ENCODE results near the gene ANKH.
"Not testable (repeated sequence)": the region's sequence is repeated elsewhere in the genome, so short reads cannot be mapped to it uniquely, and the experiment has no call there.

ANKH gene

GRCh38 chr5:14871214-14872069 is at the start of gene ANKH:
Gene ANKH (minus strand): TSS chr5:14871778. CDS start chr5:14871447, 331 bp downstream.
- peaks cover 45% of the 10 kb centered on the region for H3K27me3 ChIP-seq (ENCODE audit: control insufficient read depth, insufficient read depth, low read length)
- H3K9ac ChIP-seq (ENCODE audit: low read depth, low read length): no peak within 1 kb of the TSS

GRCh38 chr5:14920121-14920520 is 48.5 kb upstream of the ANKH start:
- Histone ChIP-seq H3K9me3 (ENCODE audit: control insufficient read depth, insufficient read depth, low read length) (no peaks in the 10 kb centered on the region), H3K27me3 (ENCODE audit: control insufficient read depth, insufficient read depth, low read length) (no peaks in the 10 kb centered on the region), H3K9ac (ENCODE audit: low read depth, low read length) (no peak overlapping the region), H3K27ac (ENCODE audit: low read depth, low read length) (no peak overlapping the region), H3K4me1 (ENCODE audit: control insufficient read depth, insufficient read depth, low read length) (no peaks in the 10 kb centered on the region), H3K36me3 (ENCODE audit: control insufficient read depth, insufficient read depth, low read length) (no peaks in the 10 kb centered on the region), H3K4me3 (ENCODE audit: low read depth, low read length) (no peak overlapping the region)

More at GRCh38 chr5:14871214-14872069, at the start of gene ANKH:
- no peaks in the 10 kb centered on the region for H3K9me3 ChIP-seq (ENCODE audit: control insufficient read depth, insufficient read depth, low read length)
- H3K36me3 ChIP-seq (ENCODE audit: control insufficient read depth, insufficient read depth, low read length): no peaks in the 10 kb centered on the region
- H3K4me1 ChIP-seq (ENCODE audit: control insufficient read depth, insufficient read depth, low read length): peaks cover 5% of the 10 kb centered on the region
- peak within 1 kb of the TSS; percentile 72 for H3K4me3 ChIP-seq (ENCODE audit: low read depth, low read length)
- H3K27ac ChIP-seq (ENCODE audit: low read depth, low read length): no peak within 1 kb of the TSS

- not testable (repeated sequence) for H3K27me3 ChIP-seq (ENCODE audit: control insufficient read depth, insufficient read depth, low read length); H3K27ac ChIP-seq (ENCODE audit: low read depth, low read length); H3K4me1 ChIP-seq (ENCODE audit: control insufficient read depth, insufficient read depth, low read length); H3K4me3 ChIP-seq (ENCODE audit: low read depth, low read length); H3K9ac ChIP-seq (ENCODE audit: low read depth, low read length); H3K36me3 ChIP-seq (ENCODE audit: control insufficient read depth, insufficient read depth, low read length); H3K9me3 ChIP-seq (ENCODE audit: control insufficient read depth, insufficient read depth, low read length)
Observed at GRCh38 chr5:14919106-14919505, 47.5 kb upstream of the ANKH start.

- Histone ChIP-seq H3K36me3 (ENCODE audit: control insufficient read depth, insufficient read depth, low read length) (no peaks in the 10 kb centered on the region), H3K9me3 (ENCODE audit: control insufficient read depth, insufficient read depth, low read length) (no peaks in the 10 kb centered on the region), H3K9ac (ENCODE audit: low read depth, low read length) (no peak overlapping the region), H3K27ac (ENCODE audit: low read depth, low read length) (no peak overlapping the region), H3K27me3 (ENCODE audit: control insufficient read depth, insufficient read depth, low read length) (no peaks in the 10 kb centered on the region), H3K4me3 (ENCODE audit: low read depth, low read length) (no peak overlapping the region), H3K4me1 (ENCODE audit: control insufficient read depth, insufficient read depth, low read length) (no peaks in the 10 kb centered on the region)
Observed at GRCh38 chr5:14917719-14918118, 46.1 kb upstream of the ANKH start.

- no peak overlapping the region for H3K27ac ChIP-seq (ENCODE audit: low read depth, low read length)
- H3K9me3 ChIP-seq (ENCODE audit: control insufficient read depth, insufficient read depth, low read length): no peaks in the 10 kb centered on the region
- H3K36me3 ChIP-seq (ENCODE audit: control insufficient read depth, insufficient read depth, low read length): no peaks in the 10 kb centered on the region
- H3K4me1 ChIP-seq (ENCODE audit: control insufficient read depth, insufficient read depth, low read length): no peaks in the 10 kb centered on the region
- H3K9ac ChIP-seq (ENCODE audit: low read depth, low read length): no peak overlapping the region
- no peak overlapping the region for H3K4me3 ChIP-seq (ENCODE audit: low read depth, low read length)
- H3K27me3 ChIP-seq (ENCODE audit: control insufficient read depth, insufficient read depth, low read length): no peaks in the 10 kb centered on the region
Observed at GRCh38 chr5:14915291-14915952, 43.8 kb upstream of the ANKH start.

- Histone ChIP-seq H3K4me1 (ENCODE audit: control insufficient read depth, insufficient read depth, low read length) (no peaks in the 10 kb centered on the region), H3K27ac (ENCODE audit: low read depth, low read length) (no peak overlapping the region), H3K9me3 (ENCODE audit: control insufficient read depth, insufficient read depth, low read length) (no peaks in the 10 kb centered on the region), H3K36me3 (ENCODE audit: control insufficient read depth, insufficient read depth, low read length) (no peaks in the 10 kb centered on the region), H3K27me3 (ENCODE audit: control insufficient read depth, insufficient read depth, low read length) (no peaks in the 10 kb centered on the region), H3K9ac (ENCODE audit: low read depth, low read length) (no peak overlapping the region), H3K4me3 (ENCODE audit: low read depth, low read length) (no peak overlapping the region)
Observed at GRCh38 chr5:14914623-14915260, 43.2 kb upstream of the ANKH start.

GRCh38 chr5:14914193-14914592 is 42.6 kb upstream of the ANKH start:
- H3K36me3 ChIP-seq (ENCODE audit: control insufficient read depth, insufficient read depth, low read length): no peaks in the 10 kb centered on the region
- no peaks in the 10 kb centered on the region for H3K27me3 ChIP-seq (ENCODE audit: control insufficient read depth, insufficient read depth, low read length)
- H3K9me3 ChIP-seq (ENCODE audit: control insufficient read depth, insufficient read depth, low read length): no peaks in the 10 kb centered on the region
- no peak overlapping the region for H3K27ac ChIP-seq (ENCODE audit: low read depth, low read length)
- no peaks in the 10 kb centered on the region for H3K4me1 ChIP-seq (ENCODE audit: control insufficient read depth, insufficient read depth, low read length)
- no peak overlapping the region for H3K9ac ChIP-seq (ENCODE audit: low read depth, low read length)
- H3K4me3 ChIP-seq (ENCODE audit: low read depth, low read length): no peak overlapping the region

GRCh38 chr5:14913096-14913495 is 41.5 kb upstream of the ANKH start:
- Histone ChIP-seq H3K4me1 (ENCODE audit: control insufficient read depth, insufficient read depth, low read length) (no peaks in the 10 kb centered on the region), H3K9me3 (ENCODE audit: control insufficient read depth, insufficient read depth, low read length) (no peaks in the 10 kb centered on the region), H3K36me3 (ENCODE audit: control insufficient read depth, insufficient read depth, low read length) (no peaks in the 10 kb centered on the region), H3K4me3 (ENCODE audit: low read depth, low read length) (no peak overlapping the region), H3K9ac (ENCODE audit: low read depth, low read length) (no peak overlapping the region), H3K27ac (ENCODE audit: low read depth, low read length) (no peak overlapping the region), H3K27me3 (ENCODE audit: control insufficient read depth, insufficient read depth, low read length) (no peaks in the 10 kb centered on the region)

- Histone ChIP-seq H3K4me3 (ENCODE audit: low read depth, low read length) (no peak overlapping the region), H3K36me3 (ENCODE audit: control insufficient read depth, insufficient read depth, low read length) (no peaks in the 10 kb centered on the region), H3K9me3 (ENCODE audit: control insufficient read depth, insufficient read depth, low read length) (no peaks in the 10 kb centered on the region), H3K9ac (ENCODE audit: low read depth, low read length) (no peak overlapping the region), H3K4me1 (ENCODE audit: control insufficient read depth, insufficient read depth, low read length) (no peaks in the 10 kb centered on the region), H3K27me3 (ENCODE audit: control insufficient read depth, insufficient read depth, low read length) (no peaks in the 10 kb centered on the region), H3K27ac (ENCODE audit: low read depth, low read length) (no peak overlapping the region)
Observed at GRCh38 chr5:14912206-14912605, 40.6 kb upstream of the ANKH start.

- H3K4me3 ChIP-seq (ENCODE audit: low read depth, low read length): no peak overlapping the region
- no peaks in the 10 kb centered on the region for H3K4me1 ChIP-seq (ENCODE audit: control insufficient read depth, insufficient read depth, low read length)
- no peak overlapping the region for H3K27ac ChIP-seq (ENCODE audit: low read depth, low read length)
- no peaks in the 10 kb centered on the region for H3K9me3 ChIP-seq (ENCODE audit: control insufficient read depth, insufficient read depth, low read length)
- no peak overlapping the region for H3K9ac ChIP-seq (ENCODE audit: low read depth, low read length)
- no peaks in the 10 kb centered on the region for H3K27me3 ChIP-seq (ENCODE audit: control insufficient read depth, insufficient read depth, low read length)
- H3K36me3 ChIP-seq (ENCODE audit: control insufficient read depth, insufficient read depth, low read length): no peaks in the 10 kb centered on the region
Observed at GRCh38 chr5:14909369-14909768, 37.8 kb upstream of the ANKH start.

- no peak overlapping the region for H3K9ac ChIP-seq (ENCODE audit: low read depth, low read length)
- H3K4me1 ChIP-seq (ENCODE audit: control insufficient read depth, insufficient read depth, low read length): no peaks in the 10 kb centered on the region
- H3K27me3 ChIP-seq (ENCODE audit: control insufficient read depth, insufficient read depth, low read length): no peaks in the 10 kb centered on the region
Observed at GRCh38 chr5:14908172-14908571, 36.6 kb upstream of the ANKH start.

More at GRCh38 chr5:14908172-14908571, 36.6 kb upstream of the ANKH start:
- Histone ChIP-seq H3K36me3 (ENCODE audit: control insufficient read depth, insufficient read depth, low read length) (no peaks in the 10 kb centered on the region), H3K4me3 (ENCODE audit: low read depth, low read length) (no peak overlapping the region), H3K27ac (ENCODE audit: low read depth, low read length) (no peak overlapping the region), H3K9me3 (ENCODE audit: control insufficient read depth, insufficient read depth, low read length) (no peaks in the 10 kb centered on the region)
